Keratinocyte (primary cell): ENCODE measurements around the gene SZRD1.

Experiments
- CTCF ChIP-seq, 3 experiments: IDR thresholded peaks in 1 of 3; conservative IDR thresholded peaks in 1 of 3; optimal IDR thresholded peaks in 1 of 3; 2 replicates in 2 of 3; 3 replicates in 1 of 3; pipeline versions ENCODE3 to v1.5.1; 2011; ENCODE audit warnings: low read length in 3 of 3, mild to moderate bottlenecking in 3 of 3, moderate library complexity in 2 of 3, control low read depth in 1 of 3, inconsistent platforms in 1 of 3; ENCODE audit not compliant: insufficient read depth in 2 of 3; ENCODE audit errors: extremely low read depth in 1 of 3
- EZH2 ChIP-seq: IDR thresholded peaks from one replicate; pipeline ENCODE4 v1.6.1; 2012; ENCODE audit warnings: inconsistent platforms, mild to moderate bottlenecking, low read length, moderate library complexity

GRCh38 chr1:16409536-16410152, 42.6 kb downstream of the SZRD1 start:
- TF ChIP-seq CTCF (optimal IDR thresholded peaks at IDR 0.05 in 1 of 3, IDR thresholded peaks at IDR 0.05 in 1 of 3, conservative IDR thresholded peaks at IDR 0.05 in 1 of 3; ENCODE audit: extremely low read depth in 1 of 3, insufficient read depth in 2 of 3, low read length in 3 of 3) (no peak), EZH2 (no peak)
